Amniotic epithelial cell (primary cell): Measurements from ENCODE around the gene TEDC2.
A peak's percentile ranks its signal among the peaks of the same experiment; 100 is the strongest.
"Not testable (repeated sequence)": the region's sequence is repeated elsewhere in the genome, so short reads cannot be mapped to it uniquely, and the experiment has no call there.

Experiments
- DNase-seq: peaks from one replicate; pipeline ENCODE4 v3.0.0-alpha.2; 2010; ENCODE audit warnings: low read depth

The TEDC2 gene

GRCh38 chr16:2438121-2438520 lies 21.8 kb upstream of the TEDC2 start:
- DNase-seq, result no peak

GRCh38 chr16:2439598-2439997 lies 20.3 kb upstream of the TEDC2 start:
- DNase-seq, result no peak

- DNase-seq, result not testable (repeated sequence)
Observed at GRCh38 chr16:2441143-2441804, 18.6 kb upstream of the TEDC2 start.

- DNase-seq, result no peak
Observed at GRCh38 chr16:2443555-2443954, 16.4 kb upstream of the TEDC2 start.

GRCh38 chr16:2447920-2448583 lies 11.9 kb upstream of the TEDC2 start:
- peak; percentile 68 for DNase-seq

- no peak for DNase-seq
Observed at GRCh38 chr16:2449118-2449517, 10.8 kb upstream of the TEDC2 start.

- peak; percentile 54 for DNase-seq
Observed at GRCh38 chr16:2450535-2450934, 9.4 kb upstream of the TEDC2 start.

GRCh38 chr16:2450975-2451381 lies 8.9 kb upstream of the TEDC2 start:
- no peak for DNase-seq

- DNase-seq, result no peak
Observed at GRCh38 chr16:2451851-2452320, 8.0 kb upstream of the TEDC2 start.

- no peak for DNase-seq
Observed at GRCh38 chr16:2452650-2453049, 7.3 kb upstream of the TEDC2 start.

- DNase-seq, result no peak
Observed at GRCh38 chr16:2455081-2455845, 4.6 kb upstream of the TEDC2 start.

GRCh38 chr16:2456551-2457153 lies 3.3 kb upstream of the TEDC2 start:
- DNase-seq, result no peak

GRCh38 chr16:2457267-2457666 lies 2.6 kb upstream of the TEDC2 start:
- DNase-seq, result no peak

- no peak for DNase-seq
Observed at GRCh38 chr16:2457946-2458345, 2.0 kb upstream of the TEDC2 start.

GRCh38 chr16:2458887-2459646 lies 842 bp upstream of the TEDC2 start:
- DNase-seq, result no peak

- DNase-seq, result no peak
Observed at GRCh38 chr16:2460391-2460713, 443 bp downstream of the TEDC2 start.

GRCh38 chr16:2460916-2461315 lies 1.0 kb downstream of the TEDC2 start:
- DNase-seq, result no peak

GRCh38 chr16:2462031-2462866 lies 2.3 kb downstream of the TEDC2 start:
- DNase-seq, result no peak

- no peak for DNase-seq
Observed at GRCh38 chr16:2464333-2464732, 4.4 kb downstream of the TEDC2 start.

- no peak for DNase-seq
Observed at GRCh38 chr16:2465653-2466415, 5.9 kb downstream of the TEDC2 start.
